Colonic mucosa (tissue), 4 donors: Measurements from ENCODE around the gene BBOF1. TPM values are rescaled to one million over a fixed set of nuclear protein-coding genes. Genes with fewer than 3 reads are reported as not detected.

ENCODE experiments used
- DNase-seq: peaks from one replicate; pipeline ENCODE4 v3.0.0-alpha.2; 2020
- H3K27ac ChIP-seq: fragments of 200-600 bp; one replicate; pipeline ENCODE4 v1.8.0; 2021
- H3K27me3 ChIP-seq: fragments of 200-600 bp; one replicate; pipeline ENCODE4 v1.8.0; 2021
- H3K36me3 ChIP-seq: fragments of 200-600 bp; one replicate; pipeline ENCODE4 v1.8.0; 2021
- H3K4me1 ChIP-seq: fragments of 200-600 bp; one replicate; pipeline ENCODE4 v1.8.0; 2021; ENCODE audit warnings: mild to moderate bottlenecking
- H3K4me3 ChIP-seq: fragments of 200-600 bp; one replicate; pipeline ENCODE4 v1.8.0; 2021
- H3K9ac ChIP-seq, 2 donors: one replicate each; pipeline ENCODE4 v1.7.0; 2013; ENCODE audit warnings: control low read depth in 2 of 2, low read depth in 2 of 2, low read length in 2 of 2
- H3K9me3 ChIP-seq: fragments of 200-600 bp; one replicate; pipeline ENCODE4 v1.8.0; 2021
- intact Hi-C: fragments of 100-400 bp; cut with DNase I; formaldehyde crosslinking; loops from one replicate; pipeline ENCODE4 v1.14.1; 2022
- total RNA-seq, 2 donors: library from RNA; stranded (reverse); fragmentation: NEBNext Ultra II Directional in 1 of 2; extraction: Animal tissue kit (Norgen Biotek cat#: 25700) in 1 of 2; gene quantifications; one replicate each; pipeline ENCODE4 v1.2.1, GENCODE V29; 2021
- TF ChIP-seq, protein P1 (sequence below): fragments of 200-600 bp; IDR thresholded peaks from one replicate; pipeline ENCODE4 v1.8.0; 2022; ENCODE audit warnings: antibody characterized with exemption, mild to moderate bottlenecking
- donor health status: healthy.
- donor health status: DM: no; HTN: no; CAD: no.
- donor health status: DM: no; HTN: no; CAD: no.

The BBOF1 gene
- total RNA-seq, 2 donors from 2014 or later: 1.4 to 2.8 TPM

- no peak overlapping the region for H3K4me3 ChIP-seq
- no peaks in the 10 kb centered on the region for H3K36me3 ChIP-seq
- DNase-seq: no peak
- TF ChIP-seq, protein P1, sequence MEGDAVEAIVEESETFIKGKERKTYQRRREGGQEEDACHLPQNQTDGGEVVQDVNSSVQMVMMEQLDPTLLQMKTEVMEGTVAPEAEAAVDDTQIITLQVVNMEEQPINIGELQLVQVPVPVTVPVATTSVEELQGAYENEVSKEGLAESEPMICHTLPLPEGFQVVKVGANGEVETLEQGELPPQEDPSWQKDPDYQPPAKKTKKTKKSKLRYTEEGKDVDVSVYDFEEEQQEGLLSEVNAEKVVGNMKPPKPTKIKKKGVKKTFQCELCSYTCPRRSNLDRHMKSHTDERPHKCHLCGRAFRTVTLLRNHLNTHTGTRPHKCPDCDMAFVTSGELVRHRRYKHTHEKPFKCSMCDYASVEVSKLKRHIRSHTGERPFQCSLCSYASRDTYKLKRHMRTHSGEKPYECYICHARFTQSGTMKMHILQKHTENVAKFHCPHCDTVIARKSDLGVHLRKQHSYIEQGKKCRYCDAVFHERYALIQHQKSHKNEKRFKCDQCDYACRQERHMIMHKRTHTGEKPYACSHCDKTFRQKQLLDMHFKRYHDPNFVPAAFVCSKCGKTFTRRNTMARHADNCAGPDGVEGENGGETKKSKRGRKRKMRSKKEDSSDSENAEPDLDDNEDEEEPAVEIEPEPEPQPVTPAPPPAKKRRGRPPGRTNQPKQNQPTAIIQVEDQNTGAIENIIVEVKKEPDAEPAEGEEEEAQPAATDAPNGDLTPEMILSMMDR: no peak
- H3K9me3 ChIP-seq: no peaks in the 10 kb centered on the region
- H3K4me1 ChIP-seq: no peaks in the 10 kb centered on the region
- no peak overlapping the region for H3K27ac ChIP-seq
- H3K27me3 ChIP-seq: no peaks in the 10 kb centered on the region
- intact Hi-C loops: no loop called here
- no peak overlapping the region for H3K9ac ChIP-seq
Measured at GRCh38 chr14:74049876-74050495, 30.8 kb downstream of the BBOF1 start.

GRCh38 chr14:74062809-74063150 lies 43.6 kb downstream of the BBOF1 start:
- Histone ChIP-seq H3K9me3 (no peaks in the 10 kb centered on the region), H3K4me1 (no peaks in the 10 kb centered on the region), H3K9ac (no peak overlapping the region), H3K36me3 (no peaks in the 10 kb centered on the region), H3K27me3 (no peaks in the 10 kb centered on the region), H3K27ac (no peak overlapping the region), H3K4me3 (no peak overlapping the region)
- TF ChIP-seq, protein P1: no peak
- intact Hi-C loops: no loop called here
- DNase-seq: no peak

DNA sequence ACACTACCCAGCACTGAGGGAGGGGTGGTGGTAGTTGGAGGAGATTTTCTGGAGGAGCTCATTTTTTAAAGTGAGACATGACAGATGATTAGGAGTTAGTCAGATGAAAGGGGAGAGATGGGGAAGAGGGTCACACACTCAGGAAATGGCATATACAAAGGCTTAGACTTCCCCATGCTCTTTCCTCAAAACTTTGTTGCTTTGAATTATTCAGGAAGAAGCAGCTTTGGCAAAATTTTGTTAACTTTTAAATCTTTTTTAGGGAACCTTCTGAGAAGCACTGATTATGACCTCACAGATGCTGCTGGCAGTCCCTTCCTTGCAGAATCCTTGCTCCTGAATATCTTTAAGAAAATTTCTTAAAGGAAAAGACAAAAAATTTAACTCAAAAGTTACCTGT lies 45.3 kb downstream of the BBOF1 start:
- Histone ChIP-seq H3K27me3 (no peaks in the 10 kb centered on the region), H3K27ac (no peak overlapping the region), H3K4me3 (no peak overlapping the region), H3K9ac (no peak overlapping the region), H3K9me3 (no peaks in the 10 kb centered on the region), H3K4me1 (no peaks in the 10 kb centered on the region), H3K36me3 (no peaks in the 10 kb centered on the region)
- no peak for DNase-seq
- intact Hi-C loops: no loop called here
- TF ChIP-seq, protein P1: no peak

GRCh38 chr14:74064883-74065282 lies 45.7 kb downstream of the BBOF1 start:
- Histone ChIP-seq H3K4me3 (no peak overlapping the region), H3K9me3 (no peaks in the 10 kb centered on the region), H3K27me3 (no peaks in the 10 kb centered on the region), H3K4me1 (no peaks in the 10 kb centered on the region), H3K27ac (no peak overlapping the region), H3K9ac (no peak overlapping the region), H3K36me3 (no peaks in the 10 kb centered on the region)
- intact Hi-C loops: no loop called here
- TF ChIP-seq, protein P1: no peak
- no peak for DNase-seq

DNA sequence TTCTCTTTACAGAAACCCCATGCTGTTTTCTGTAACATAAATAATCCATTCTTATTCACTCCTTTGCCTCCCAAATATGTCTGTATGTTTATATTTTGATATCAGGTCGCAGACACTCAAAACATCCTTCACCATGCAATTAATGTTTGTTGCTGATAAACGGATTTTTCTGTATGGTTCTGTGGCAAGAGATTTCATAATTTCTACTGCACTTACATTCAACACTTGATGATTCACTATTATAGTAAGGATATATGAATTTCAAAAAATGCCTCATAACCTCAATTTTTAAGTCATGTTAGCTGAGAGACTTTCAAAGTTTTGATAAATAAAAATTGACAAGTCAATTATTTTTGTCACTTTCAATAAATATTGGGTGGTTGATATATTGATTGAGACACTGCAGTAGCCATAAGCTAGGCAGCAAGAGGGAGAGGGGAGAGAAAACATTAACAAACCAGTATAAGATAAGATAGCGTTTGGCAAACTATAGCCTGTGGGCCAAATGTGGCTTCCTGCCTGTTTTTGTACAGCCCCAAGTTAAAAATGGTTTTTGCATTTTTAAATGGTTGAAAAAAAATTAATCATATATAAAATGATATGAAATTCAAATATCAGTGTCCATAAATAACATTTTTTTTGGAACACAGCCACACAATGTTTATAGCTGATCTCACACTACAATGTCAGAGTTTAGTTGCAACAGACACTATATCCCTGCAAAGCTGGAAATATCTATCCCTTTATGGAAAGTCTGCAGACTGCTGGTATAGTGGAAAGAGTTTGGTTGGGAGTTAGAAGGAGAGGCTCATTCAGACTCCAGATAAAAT lies 46.8 kb downstream of the BBOF1 start:
- no peaks in the 10 kb centered on the region for H3K36me3 ChIP-seq
- H3K9ac ChIP-seq: no peak overlapping the region
- no peak overlapping the region for H3K4me3 ChIP-seq
- H3K27ac ChIP-seq: no peak overlapping the region
- H3K4me1 ChIP-seq: no peaks in the 10 kb centered on the region
- TF ChIP-seq, protein P1: no peak
- no peak for DNase-seq
- intact Hi-C loops: no loop called here
- H3K9me3 ChIP-seq: no peaks in the 10 kb centered on the region
- no peaks in the 10 kb centered on the region for H3K27me3 ChIP-seq
